Esophagus squamous epithelium (tissue), 5 donors: ENCODE measurements around the gene AOX1. TPM values are rescaled to one million over a fixed set of nuclear protein-coding genes. Genes with fewer than 3 reads are reported as not detected.
"Not testable (repeated sequence)": the region's sequence is repeated elsewhere in the genome, so short reads cannot be mapped to it uniquely, and the experiment has no call there.

ENCODE experiments used
- DNase-seq: peaks from one replicate; lab custom pipeline; 2025; lab: John Stamatoyannopoulos, UW
- H3K27ac ChIP-seq, 4 donors: fragments of 200-600 bp; sonication (generic); one replicate each; pipeline ENCODE4 v1.5.1; 2016 to 2019; ENCODE audit warnings: mild to moderate bottlenecking in 1 of 4
- H3K27me3 ChIP-seq, 4 donors: fragments of 200-600 bp; sonication (generic); 1 replicate in 3 of 4; 2 replicates in 1 of 4; pipeline versions ENCODE4 v1.5.1 to v1.6.0; 2017 to 2021; ENCODE audit warnings: antibody characterized with exemption in 1 of 4
- H3K36me3 ChIP-seq, 3 donors: fragments of 200-600 bp; sonication (generic); one replicate each; pipeline ENCODE4 v1.5.1; 2016 to 2019
- H3K4me1 ChIP-seq, 3 donors: fragments of 200-600 bp; sonication (generic); one replicate each; pipeline ENCODE4 v1.5.1; 2017 to 2019
- H3K4me3 ChIP-seq, 4 donors: fragments of 200-600 bp; sonication (generic); 1 replicate in 3 of 4; 2 replicates in 1 of 4; pipeline ENCODE4 v1.5.1; 2016 to 2019; ENCODE audit warnings: mild to moderate bottlenecking in 2 of 4, moderate library complexity in 1 of 4
- H3K9me3 ChIP-seq, 3 donors: fragments of 200-600 bp; sonication (generic); one replicate each; pipeline ENCODE4 v1.5.1; 2016 to 2019
- POLR2A ChIP-seq, 4 donors: fragments of 450-650 bp; IDR thresholded peaks; one replicate each; pipeline ENCODE4 v1.6.1; 2017; ENCODE audit warnings: antibody characterized with exemption in 4 of 4, mild to moderate bottlenecking in 4 of 4, moderate library complexity in 3 of 4
- WGBS, 2 donors: methylation state at CpG; one replicate each; pipeline ENCODE4 v1.1.5; 2018; 5-methylcytosine and 5-hydroxymethylcytosine counted together
- intact Hi-C: fragments of 100-400 bp; cut with DNase I; formaldehyde crosslinking; loops from one replicate; pipeline ENCODE4 v1.15.0; 2022
- total RNA-seq, 4 donors: library from RNA; depleted of rRNA; stranded (reverse); fragments of >200 nt; gene quantifications; one replicate each; pipeline ENCODE4 v1.1.0, GENCODE V29; 2016
- TF ChIP-seq, protein P1 (sequence below), 6 experiments: fragments of 450-650 bp in 4 of 6; fragments of 200-600 bp in 2 of 6; sonication (generic) in 2 of 6; IDR thresholded peaks; one replicate each; pipeline ENCODE4 v1.5.1; 2016 to 2019; ENCODE audit warnings: antibody characterized with exemption in 6 of 6, mild to moderate bottlenecking in 4 of 6, moderate library complexity in 4 of 6
- donor health status: DM: yes; HTN: yes; CAD: no.

AOX1 gene
- total RNA-seq, 4 donors from 2014 or later: 3.2 to 69.4 (median 14.6) TPM

DNA sequence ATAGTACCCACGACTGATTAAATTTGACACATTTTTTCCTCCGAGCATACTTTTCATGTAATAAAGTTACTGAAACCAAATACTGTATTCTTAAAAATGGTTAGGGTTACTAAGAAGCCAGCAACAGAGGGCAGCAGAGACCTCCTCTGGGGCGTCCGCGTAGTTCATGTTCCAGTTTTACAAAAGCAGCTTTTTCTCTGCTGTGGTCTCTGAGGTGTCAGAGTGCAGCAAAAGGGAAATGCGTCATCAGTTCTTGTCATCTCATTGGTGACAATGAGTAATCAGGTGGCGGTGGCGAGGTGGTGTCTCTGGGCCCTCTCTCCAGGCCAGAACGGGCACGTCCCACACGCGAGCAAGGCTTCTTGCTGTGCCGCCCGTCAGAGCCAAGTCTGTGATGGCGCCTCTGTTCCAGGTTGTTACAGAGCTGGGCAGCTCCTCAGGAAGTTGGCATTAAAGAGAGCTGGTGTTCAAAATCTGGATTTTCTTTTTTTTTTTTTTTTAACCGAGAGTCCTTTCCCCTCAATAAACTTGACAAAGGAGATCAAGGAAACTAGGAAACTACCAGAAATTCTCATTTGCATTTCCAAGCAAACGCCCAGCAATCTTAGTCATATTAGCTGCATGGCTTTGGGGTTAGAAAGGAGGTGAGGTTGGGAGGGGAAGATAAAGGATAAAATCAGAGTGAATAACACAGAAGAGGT lies 127.3 kb downstream of the AOX1 start:
- Histone ChIP-seq H3K36me3 (no peaks in the 10 kb centered on the region), H3K4me1 (peaks cover 4 to 15% (median 4%) of the 10 kb centered on the region in 3 donors), H3K9me3 (no peaks in the 10 kb centered on the region), H3K27ac (peak overlapping the region; percentile 69 to 87 (median 79)), H3K27me3 (no peaks in the 10 kb centered on the region), H3K4me3 (peak overlapping the region; percentile 8 to 62 (median 43))
- TF ChIP-seq, protein P1, sequence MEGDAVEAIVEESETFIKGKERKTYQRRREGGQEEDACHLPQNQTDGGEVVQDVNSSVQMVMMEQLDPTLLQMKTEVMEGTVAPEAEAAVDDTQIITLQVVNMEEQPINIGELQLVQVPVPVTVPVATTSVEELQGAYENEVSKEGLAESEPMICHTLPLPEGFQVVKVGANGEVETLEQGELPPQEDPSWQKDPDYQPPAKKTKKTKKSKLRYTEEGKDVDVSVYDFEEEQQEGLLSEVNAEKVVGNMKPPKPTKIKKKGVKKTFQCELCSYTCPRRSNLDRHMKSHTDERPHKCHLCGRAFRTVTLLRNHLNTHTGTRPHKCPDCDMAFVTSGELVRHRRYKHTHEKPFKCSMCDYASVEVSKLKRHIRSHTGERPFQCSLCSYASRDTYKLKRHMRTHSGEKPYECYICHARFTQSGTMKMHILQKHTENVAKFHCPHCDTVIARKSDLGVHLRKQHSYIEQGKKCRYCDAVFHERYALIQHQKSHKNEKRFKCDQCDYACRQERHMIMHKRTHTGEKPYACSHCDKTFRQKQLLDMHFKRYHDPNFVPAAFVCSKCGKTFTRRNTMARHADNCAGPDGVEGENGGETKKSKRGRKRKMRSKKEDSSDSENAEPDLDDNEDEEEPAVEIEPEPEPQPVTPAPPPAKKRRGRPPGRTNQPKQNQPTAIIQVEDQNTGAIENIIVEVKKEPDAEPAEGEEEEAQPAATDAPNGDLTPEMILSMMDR (IDR thresholded peaks at IDR 0.05): peak; percentile 75 to 87 (median 84)
- TF ChIP-seq POLR2A (IDR thresholded peaks at IDR 0.05): peak in 1 of 4 donors; percentile 89
- 0 to 2% methylated on average over 14 to 15 of the region's 17 CpGs for WGBS, 2 donors
- peak; percentile 76 for DNase-seq
- intact Hi-C loops: no loop called here

DNA sequence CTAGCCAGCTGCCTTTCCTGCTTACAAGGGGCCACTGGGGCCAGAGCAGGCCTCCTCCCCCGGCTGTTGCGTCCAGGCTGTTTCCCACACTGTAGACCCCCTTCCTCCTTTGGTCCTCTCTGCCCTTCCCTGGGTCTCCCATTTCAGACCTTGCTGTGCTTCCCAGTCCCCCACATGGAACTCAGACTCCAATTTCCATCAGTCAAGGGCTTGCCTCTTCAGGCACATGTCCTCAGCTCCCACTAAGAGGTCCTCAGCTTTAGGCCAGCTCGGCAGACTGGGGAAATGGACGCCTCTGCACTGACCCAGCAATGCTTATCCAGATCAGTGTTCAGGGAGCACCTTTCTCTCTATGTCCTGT lies 127.9 kb downstream of the AOX1 start:
- Histone ChIP-seq H3K27me3 (no peaks in the 10 kb centered on the region), H3K4me1 (peaks cover 4 to 15% (median 4%) of the 10 kb centered on the region in 3 donors), H3K4me3 (peak overlapping the region in 3 of 4 donors; percentile 42 to 62 (median 44)), H3K36me3 (no peaks in the 10 kb centered on the region), H3K9me3 (no peaks in the 10 kb centered on the region), H3K27ac (peak overlapping the region; percentile 69 to 87 (median 79))
- intact Hi-C loops: no loop called here
- WGBS, 2 donors: 90 to 94% methylated on average over 2 of the region's 4 CpGs
- no peak for TF ChIP-seq POLR2A (IDR thresholded peaks at IDR 0.05)
- TF ChIP-seq, protein P1 (IDR thresholded peaks at IDR 0.05): no peak
- no peak for DNase-seq

DNA sequence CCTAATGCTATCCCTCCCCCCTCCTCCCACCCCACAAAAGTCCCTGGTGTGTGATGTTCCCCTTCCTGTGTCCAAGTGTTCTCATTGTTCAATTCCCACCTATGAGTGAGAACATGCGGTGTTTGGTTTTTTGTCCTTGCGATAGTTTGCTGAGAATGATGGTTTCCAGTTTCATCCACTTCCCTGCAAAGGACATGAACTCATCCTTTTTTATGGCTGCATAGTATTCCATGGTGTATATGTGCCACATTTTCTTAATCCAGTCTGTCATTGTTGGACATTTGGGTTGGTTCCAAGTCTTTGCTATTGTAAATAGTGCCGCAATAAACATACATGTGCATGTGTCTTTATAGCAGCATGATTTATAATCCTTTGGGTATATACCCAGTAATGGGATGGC lies 129.2 kb downstream of the AOX1 start:
- peaks cover 4 to 15% (median 4%) of the 10 kb centered on the region in 3 donors for H3K4me1 ChIP-seq
- H3K27ac ChIP-seq, H3K36me3 ChIP-seq, H3K4me3 ChIP-seq, H3K9me3 ChIP-seq, DNase-seq, H3K27me3 ChIP-seq: not testable (repeated sequence)
- intact Hi-C loops: loop anchor here (5.0 kb wide), 1 partner anchor 97 kb away; the partner anchor contains the start of gene BZW1
- WGBS, 2 donors: 93 to 94% methylated on average over 2 of the region's 3 CpGs

DNA sequence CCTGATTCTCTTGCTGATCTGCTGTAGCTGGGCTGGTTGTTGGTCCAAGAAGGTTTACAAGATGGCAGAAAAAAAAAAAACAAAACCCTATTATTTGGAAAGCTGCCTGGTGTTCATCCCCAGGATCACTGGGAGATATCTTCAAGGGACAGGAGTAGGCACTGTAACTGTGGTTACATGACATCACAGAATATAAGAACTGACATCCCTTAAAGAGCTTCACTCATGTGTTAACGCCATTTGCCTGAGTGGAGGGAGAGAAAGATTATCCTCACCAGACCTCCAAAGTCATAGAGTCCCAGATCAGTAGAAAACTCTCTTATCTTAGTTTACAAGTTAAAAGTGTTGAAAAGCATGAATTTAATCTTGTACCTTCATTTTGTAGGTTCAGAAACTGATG lies 130.6 kb downstream of the AOX1 start:
- no peak for TF ChIP-seq POLR2A (IDR thresholded peaks at IDR 0.05)
- TF ChIP-seq, protein P1 (IDR thresholded peaks at IDR 0.05): no peak
- 83 to 100% methylated on average over 1 of the region's 1 CpG for WGBS, 2 donors
- no peak for DNase-seq
- Histone ChIP-seq H3K27ac (no peak overlapping the region), H3K27me3 (no peaks in the 10 kb centered on the region), H3K9me3 (no peaks in the 10 kb centered on the region), H3K4me3 (no peak overlapping the region), H3K36me3 (no peaks in the 10 kb centered on the region), H3K4me1 (peaks cover 4 to 15% (median 4%) of the 10 kb centered on the region in 3 donors)
- intact Hi-C loops: loop anchor here (5.0 kb wide), 1 partner anchor 96 kb away; the partner anchor contains the start of gene BZW1

Other genes starting within 250 kb of the AOX1 start
- 10 to 100 TPM in 2 of 4 donors, 1 to 10 TPM in 2; 6.9 to 19.5 (median 13.9) TPM for gene KCTD18, start 75.9 kb upstream of the AOX1 start, total RNA-seq
- gene SGO2, start 59.8 kb upstream of the AOX1 start, total RNA-seq: 10 to 100 TPM in 1 of 4 donors, 1 to 10 TPM in 3; 2.2 to 10.7 (median 5.6) TPM
- 100 to 1,000 TPM; 129 to 303 (median 251) TPM for gene BZW1, start 225.9 kb downstream of the AOX1 start, total RNA-seq